ENCODE data around the gene ZNF35.
"Not testable (repeated sequence)": the region's sequence is repeated elsewhere in the genome, so short reads cannot be mapped to it uniquely, and the experiment has no call there.

ZNF35 gene

DNA sequence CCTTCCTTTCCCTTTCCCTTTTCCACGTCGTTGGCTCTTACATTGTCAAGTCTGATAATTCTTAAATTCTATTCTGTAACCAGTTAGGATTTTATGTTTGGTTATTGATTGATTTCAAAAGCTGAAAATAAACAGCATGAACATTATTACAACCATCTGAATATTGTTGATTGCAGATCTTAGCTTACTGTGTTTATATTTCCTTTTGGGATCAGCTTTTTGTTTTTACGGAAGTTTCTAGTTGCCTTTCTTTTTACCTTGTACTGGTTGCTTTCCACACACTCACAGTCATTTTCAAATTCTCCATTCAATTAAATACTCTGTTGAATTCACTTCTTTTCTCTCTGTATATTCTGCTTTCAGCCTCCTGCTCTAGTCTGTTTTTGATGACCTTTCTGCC is 16.6 kb downstream of the ZNF35 start:
- no peak overlapping the region for H3K27ac ChIP-seq
- TF ChIP-seq CTCF (conservative IDR thresholded peaks at IDR 0.05) = no peak

- no peak overlapping the region for H3K27ac ChIP-seq
- TF ChIP-seq CTCF (conservative IDR thresholded peaks at IDR 0.05) = no peak
These were observed 17.8 kb downstream of the ZNF35 start for GRCh38 chr3:44666346-44666745.

GRCh38 chr3:44669760-44670159 is 21.2 kb downstream of the ZNF35 start:
- H3K27ac ChIP-seq = no peak overlapping the region

DNA sequence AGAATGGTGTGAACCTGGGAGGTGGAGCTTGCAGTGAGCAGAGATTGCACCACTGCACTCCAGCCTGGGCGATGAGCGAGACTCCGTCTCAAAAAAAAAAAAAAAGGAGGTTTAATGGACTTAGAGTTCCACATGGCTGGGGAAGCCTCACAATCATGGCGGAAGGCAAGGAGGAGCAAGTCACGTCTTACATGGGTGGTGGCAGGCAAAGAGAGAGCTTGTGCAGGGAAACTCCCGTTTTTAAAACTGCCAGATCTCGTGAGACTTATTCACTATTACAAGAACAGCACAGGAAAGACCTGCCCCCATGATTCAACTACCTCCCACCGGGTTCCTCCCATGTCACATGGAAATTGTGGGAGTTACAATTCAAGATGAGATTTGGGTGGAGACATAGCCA is 24.9 kb downstream of the ZNF35 start:
- not testable (repeated sequence) for H3K27ac ChIP-seq

More at GRCh38 chr3:44669760-44670159, 21.2 kb downstream of the ZNF35 start:
- no peak for TF ChIP-seq CTCF (conservative IDR thresholded peaks at IDR 0.05)

- H3K27ac ChIP-seq = no peak overlapping the region
- TF ChIP-seq CTCF (conservative IDR thresholded peaks at IDR 0.05) = no peak
These were observed 25.7 kb downstream of the ZNF35 start for GRCh38 chr3:44674211-44674610.

GRCh38 chr3:44678480-44679116 is 30.1 kb downstream of the ZNF35 start:
- TF ChIP-seq CTCF (conservative IDR thresholded peaks at IDR 0.05) = no peak
- no peak overlapping the region for H3K27ac ChIP-seq

DNA sequence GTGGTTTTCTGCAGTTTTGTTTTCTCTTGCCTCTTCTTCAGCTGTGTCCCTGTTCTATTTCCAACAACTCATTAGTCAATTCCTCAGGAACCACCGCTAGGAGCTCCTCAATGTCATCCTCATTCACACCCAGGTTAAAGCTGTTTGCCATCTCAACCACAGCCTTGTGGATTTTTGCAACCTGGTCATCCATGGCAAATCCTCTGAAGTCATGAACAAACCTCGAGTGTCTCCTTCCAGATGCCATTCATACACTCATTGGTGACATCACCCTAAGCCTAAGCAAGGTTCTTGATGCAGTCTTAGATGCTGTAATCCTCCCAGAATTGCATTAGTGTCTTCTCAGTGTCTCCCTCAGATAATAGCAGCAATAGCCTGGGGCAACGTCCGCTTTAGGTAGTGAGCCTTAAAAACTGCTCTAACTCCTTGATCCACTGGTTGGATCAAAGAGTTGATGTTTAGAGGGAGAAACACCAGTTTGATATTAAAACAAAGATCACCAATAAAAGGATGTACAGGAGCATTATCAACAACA is 32.5 kb downstream of the ZNF35 start:
- no peak overlapping the region for H3K27ac ChIP-seq
- no peak for TF ChIP-seq CTCF (conservative IDR thresholded peaks at IDR 0.05)

GRCh38 chr3:44682182-44682896 is 33.8 kb downstream of the ZNF35 start:
- TF ChIP-seq CTCF (conservative IDR thresholded peaks at IDR 0.05) = no peak
- H3K27ac ChIP-seq = no peak overlapping the region
